Testis (tissue), 2 donors: ENCODE measurements around the gene WIPF1.

Experiments used
- POLR2A ChIP-seq: fragments of 450-650 bp; IDR thresholded peaks from one replicate; pipeline ENCODE4 v1.6.1; 2017; ENCODE audit warnings: antibody characterized with exemption, mild to moderate bottlenecking, moderate library complexity
- TF ChIP-seq, protein P1 (sequence below), 3 experiments: fragments of 450-650 bp in 2 of 3; fragments of 200-600 bp in 1 of 3; sonication (generic) in 1 of 3; IDR thresholded peaks; one replicate each; pipeline ENCODE4 v1.5.1; 2016 to 2019; ENCODE audit warnings: antibody characterized with exemption in 3 of 3, mild to moderate bottlenecking in 2 of 3, moderate library complexity in 1 of 3

DNA sequence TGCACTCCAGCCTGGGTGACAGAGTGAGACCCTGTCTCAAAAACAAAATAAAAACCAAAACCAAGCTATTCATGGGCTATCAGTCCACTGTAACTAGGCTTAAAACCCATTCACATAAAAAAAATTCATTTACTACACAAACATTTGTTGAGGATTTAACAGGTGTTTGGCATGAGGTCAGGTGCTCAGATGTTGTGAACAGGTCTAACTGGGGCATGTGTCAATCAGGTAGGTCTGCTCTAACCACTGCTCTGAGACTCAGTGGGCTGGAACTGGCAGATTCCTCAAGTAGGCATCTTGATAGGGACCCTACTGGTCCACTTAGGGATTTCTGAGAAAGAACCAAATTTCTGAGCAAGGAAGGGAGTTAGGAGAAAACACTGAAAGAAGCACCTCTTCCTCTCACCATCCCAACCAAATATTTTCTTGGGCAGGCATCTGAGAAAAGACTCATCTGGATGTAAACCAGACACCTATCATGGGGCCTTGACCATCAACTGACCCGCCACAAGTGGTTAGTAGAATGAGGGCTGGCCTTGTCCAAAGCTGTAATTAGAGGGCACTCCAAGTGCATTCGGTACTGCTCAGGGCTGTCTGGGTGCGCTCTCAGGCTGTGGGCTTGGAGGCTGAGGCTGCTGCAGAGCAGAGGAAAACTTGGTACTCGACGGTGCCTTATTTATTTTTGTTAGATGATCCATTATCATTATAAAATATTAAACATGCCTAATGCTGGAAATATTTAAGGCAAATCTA, 33.9 kb downstream of the WIPF1 start:
- no peak for TF ChIP-seq POLR2A
- TF ChIP-seq, protein P1, sequence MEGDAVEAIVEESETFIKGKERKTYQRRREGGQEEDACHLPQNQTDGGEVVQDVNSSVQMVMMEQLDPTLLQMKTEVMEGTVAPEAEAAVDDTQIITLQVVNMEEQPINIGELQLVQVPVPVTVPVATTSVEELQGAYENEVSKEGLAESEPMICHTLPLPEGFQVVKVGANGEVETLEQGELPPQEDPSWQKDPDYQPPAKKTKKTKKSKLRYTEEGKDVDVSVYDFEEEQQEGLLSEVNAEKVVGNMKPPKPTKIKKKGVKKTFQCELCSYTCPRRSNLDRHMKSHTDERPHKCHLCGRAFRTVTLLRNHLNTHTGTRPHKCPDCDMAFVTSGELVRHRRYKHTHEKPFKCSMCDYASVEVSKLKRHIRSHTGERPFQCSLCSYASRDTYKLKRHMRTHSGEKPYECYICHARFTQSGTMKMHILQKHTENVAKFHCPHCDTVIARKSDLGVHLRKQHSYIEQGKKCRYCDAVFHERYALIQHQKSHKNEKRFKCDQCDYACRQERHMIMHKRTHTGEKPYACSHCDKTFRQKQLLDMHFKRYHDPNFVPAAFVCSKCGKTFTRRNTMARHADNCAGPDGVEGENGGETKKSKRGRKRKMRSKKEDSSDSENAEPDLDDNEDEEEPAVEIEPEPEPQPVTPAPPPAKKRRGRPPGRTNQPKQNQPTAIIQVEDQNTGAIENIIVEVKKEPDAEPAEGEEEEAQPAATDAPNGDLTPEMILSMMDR (IDR thresholded peaks at IDR 0.05): no peak
